Neutrophil (primary cell): ENCODE results near the gene EXOC2.

ENCODE experiments used
- H3K27ac ChIP-seq: fragments of 200-600 bp; sonication (generic); 2 replicates; pipeline ENCODE4 v1.5.1; 2016; ENCODE audit warnings: mild to moderate bottlenecking, moderate library complexity
- H3K27me3 ChIP-seq: fragments of 200-600 bp; sonication (generic); 2 replicates; pipeline ENCODE4 v1.6.0; 2016; ENCODE audit warnings: mild to moderate bottlenecking
- H3K36me3 ChIP-seq: fragments of 200-600 bp; sonication (generic); 2 replicates; pipeline ENCODE4 v1.5.1; 2017
- H3K4me1 ChIP-seq, 2 experiments: fragments of 200-600 bp in 1 of 2; sonication (generic) in 1 of 2; 1 replicate in 1 of 2; 2 replicates in 1 of 2; pipeline versions ENCODE4 v1.5.1 to v1.6.1; 2013 to 2016; ENCODE audit warnings: low read depth in 1 of 2, low read length in 1 of 2, mild to moderate bottlenecking in 1 of 2, moderate library complexity in 1 of 2; ENCODE audit not compliant: control insufficient read depth in 1 of 2, insufficient read depth in 1 of 2
- H3K4me3 ChIP-seq, 2 experiments: fragments of 200-600 bp in 1 of 2; sonication (generic) in 1 of 2; 1 replicate in 1 of 2; 2 replicates in 1 of 2; pipeline ENCODE4 v1.5.1; 2013 to 2016; ENCODE audit warnings: low read depth in 1 of 2, low read length in 1 of 2, mild to moderate bottlenecking in 1 of 2, moderate library complexity in 1 of 2
- H3K9me3 ChIP-seq: fragments of 200-600 bp; sonication (generic); 2 replicates; pipeline ENCODE4 v1.5.1; 2016
- TF ChIP-seq, protein P1 (sequence below): fragments of 200-600 bp; sonication (generic); IDR thresholded peaks from 2 replicates; pipeline ENCODE4 v1.5.1; 2016; ENCODE audit warnings: antibody characterized with exemption

Gene EXOC2

DNA sequence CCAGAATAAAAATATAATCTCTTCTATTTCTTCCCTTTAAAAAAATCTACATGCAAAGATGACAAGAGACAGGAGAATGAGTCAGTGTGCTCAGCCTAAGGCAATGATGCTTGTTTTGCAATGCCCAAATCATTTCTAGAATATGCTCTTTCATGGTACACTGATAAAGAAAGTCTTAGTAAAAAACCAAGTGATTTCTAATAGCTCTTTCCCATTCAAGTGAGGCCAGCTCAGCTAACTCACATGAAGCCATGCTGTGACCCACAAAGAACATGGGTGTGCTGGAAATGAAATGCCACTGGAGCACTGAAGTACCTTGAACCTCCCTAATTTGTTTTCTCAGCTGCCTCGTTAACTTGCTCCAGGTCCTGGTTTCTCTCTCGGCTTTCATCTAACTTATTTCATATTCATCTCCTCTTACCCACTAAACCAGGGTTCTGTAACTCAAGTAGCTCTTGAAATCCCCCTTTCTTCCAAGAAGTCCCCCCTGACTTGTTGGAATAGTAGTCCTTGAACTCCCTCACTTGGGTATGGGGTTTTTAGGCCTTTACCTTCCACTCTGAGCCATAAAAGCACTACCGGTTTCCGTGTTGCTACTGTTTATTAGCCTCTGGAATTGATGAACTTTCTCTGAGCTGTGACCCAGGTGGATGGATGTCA is 208.7 kb downstream of the EXOC2 start:
- TF ChIP-seq, protein P1, sequence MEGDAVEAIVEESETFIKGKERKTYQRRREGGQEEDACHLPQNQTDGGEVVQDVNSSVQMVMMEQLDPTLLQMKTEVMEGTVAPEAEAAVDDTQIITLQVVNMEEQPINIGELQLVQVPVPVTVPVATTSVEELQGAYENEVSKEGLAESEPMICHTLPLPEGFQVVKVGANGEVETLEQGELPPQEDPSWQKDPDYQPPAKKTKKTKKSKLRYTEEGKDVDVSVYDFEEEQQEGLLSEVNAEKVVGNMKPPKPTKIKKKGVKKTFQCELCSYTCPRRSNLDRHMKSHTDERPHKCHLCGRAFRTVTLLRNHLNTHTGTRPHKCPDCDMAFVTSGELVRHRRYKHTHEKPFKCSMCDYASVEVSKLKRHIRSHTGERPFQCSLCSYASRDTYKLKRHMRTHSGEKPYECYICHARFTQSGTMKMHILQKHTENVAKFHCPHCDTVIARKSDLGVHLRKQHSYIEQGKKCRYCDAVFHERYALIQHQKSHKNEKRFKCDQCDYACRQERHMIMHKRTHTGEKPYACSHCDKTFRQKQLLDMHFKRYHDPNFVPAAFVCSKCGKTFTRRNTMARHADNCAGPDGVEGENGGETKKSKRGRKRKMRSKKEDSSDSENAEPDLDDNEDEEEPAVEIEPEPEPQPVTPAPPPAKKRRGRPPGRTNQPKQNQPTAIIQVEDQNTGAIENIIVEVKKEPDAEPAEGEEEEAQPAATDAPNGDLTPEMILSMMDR = no peak
- H3K27ac ChIP-seq = no peak overlapping the region
- H3K4me3 ChIP-seq = no peak overlapping the region
- H3K4me1 ChIP-seq = no peaks in the 10 kb centered on the region
- no peaks in the 10 kb centered on the region for H3K27me3 ChIP-seq
- no peaks in the 10 kb centered on the region for H3K9me3 ChIP-seq
- H3K36me3 ChIP-seq = peaks cover 36% of the 10 kb centered on the region

DNA sequence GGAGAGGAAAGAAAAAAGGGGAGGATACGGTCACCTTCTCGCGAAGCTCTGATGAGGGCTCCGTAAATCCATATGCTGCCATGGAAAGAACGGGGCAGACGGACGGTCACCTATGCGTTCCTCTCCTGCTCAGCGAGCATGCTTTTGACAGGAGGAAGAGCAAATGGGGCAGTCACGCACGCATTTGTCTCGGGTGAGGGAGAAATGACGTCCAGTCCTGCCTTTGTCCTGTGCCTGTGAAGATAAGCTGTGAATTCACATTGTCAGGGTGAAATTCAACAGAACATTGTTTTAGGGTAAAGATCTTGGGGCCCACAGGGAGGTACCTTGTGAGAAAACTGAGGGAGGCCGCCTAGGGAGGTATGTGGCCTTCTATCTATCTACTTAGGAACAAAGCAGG is 217.6 kb downstream of the EXOC2 start:
- Histone ChIP-seq H3K9me3 (no peaks in the 10 kb centered on the region), H3K27ac (no peak overlapping the region), H3K4me1 (peaks cover 0 to 2% of the 10 kb centered on the region in 2 experiments), H3K4me3 (no peak overlapping the region), H3K27me3 (peaks cover 35% of the 10 kb centered on the region), H3K36me3 (no peaks in the 10 kb centered on the region)
- TF ChIP-seq, protein P1 = no peak

DNA sequence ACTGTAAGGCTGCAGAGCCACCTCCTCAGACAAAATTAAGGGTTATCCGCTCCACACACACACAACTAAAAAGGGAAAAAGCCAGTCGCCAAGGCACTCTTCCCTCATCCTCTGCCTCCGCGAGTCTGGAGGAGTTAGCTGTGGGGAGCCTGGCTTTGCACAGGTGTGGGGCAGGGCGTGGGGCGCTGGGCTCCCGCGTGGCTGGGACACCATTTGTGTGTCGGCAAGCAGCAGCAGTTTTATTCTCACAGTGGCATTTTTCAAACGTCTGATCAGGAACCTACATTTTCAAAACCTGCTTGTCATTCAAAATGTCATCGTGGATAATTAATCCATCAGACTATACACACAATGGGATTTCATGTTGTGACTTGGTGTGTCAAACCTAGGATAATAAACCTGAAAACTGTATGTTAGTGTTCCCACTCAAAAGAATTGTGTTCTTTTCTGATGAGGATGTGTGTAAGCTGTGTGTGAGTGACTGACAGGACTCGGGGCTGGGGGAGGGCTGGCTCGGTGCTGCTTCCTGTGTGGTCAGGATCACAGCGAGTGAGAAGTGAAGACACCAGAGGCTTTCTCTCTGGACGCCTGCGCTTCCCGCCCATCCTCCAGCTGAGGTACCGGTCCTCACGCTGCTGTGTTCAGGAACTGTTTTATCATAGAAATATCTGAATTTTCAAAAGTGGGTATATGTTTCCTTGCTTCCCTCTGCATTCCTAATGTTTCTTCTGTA is 218.3 kb downstream of the EXOC2 start:
- Histone ChIP-seq H3K27me3 (peaks cover 35% of the 10 kb centered on the region), H3K36me3 (no peaks in the 10 kb centered on the region), H3K4me3 (no peak overlapping the region), H3K27ac (no peak overlapping the region), H3K9me3 (no peaks in the 10 kb centered on the region), H3K4me1 (peaks cover 0 to 2% of the 10 kb centered on the region in 2 experiments)
- TF ChIP-seq, protein P1 = no peak

DNA sequence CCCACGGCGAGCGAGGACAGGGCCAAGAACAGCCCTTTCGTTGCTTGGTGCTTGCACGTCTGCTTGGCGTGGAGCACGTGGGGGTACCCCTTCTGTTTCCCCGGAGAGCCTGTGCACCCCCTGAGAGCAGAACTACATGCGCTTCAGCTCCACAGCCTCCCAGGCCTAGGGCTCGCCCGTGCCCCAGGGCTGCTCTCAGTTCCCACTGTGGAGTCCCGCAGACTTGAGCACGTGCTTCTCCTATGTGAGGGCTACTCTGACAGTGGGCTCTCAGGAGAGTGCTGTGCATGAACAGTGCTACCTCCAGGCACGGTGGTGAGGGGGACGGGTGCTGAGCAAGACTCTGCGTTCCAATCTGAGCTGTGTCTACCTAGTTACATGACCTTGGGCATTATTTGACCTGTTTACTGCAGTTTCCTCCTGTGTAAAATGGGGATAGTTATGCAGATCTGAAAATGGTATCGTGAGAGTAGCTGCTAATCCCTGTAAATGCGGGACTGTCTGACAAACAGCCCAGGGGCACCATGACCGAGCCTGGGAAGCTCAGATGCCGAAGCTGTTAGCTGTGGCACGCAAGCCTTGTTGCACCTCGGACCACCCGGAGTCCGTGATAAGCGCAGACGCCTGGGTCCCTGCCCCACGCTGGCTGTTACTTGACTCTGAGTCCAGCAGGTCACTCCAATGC is 219.0 kb downstream of the EXOC2 start:
- Histone ChIP-seq H3K27ac (no peak overlapping the region), H3K27me3 (peaks cover 35% of the 10 kb centered on the region), H3K9me3 (no peaks in the 10 kb centered on the region), H3K4me1 (peaks cover 0 to 2% of the 10 kb centered on the region in 2 experiments), H3K36me3 (no peaks in the 10 kb centered on the region), H3K4me3 (no peak overlapping the region)
- TF ChIP-seq, protein P1 = no peak

DNA sequence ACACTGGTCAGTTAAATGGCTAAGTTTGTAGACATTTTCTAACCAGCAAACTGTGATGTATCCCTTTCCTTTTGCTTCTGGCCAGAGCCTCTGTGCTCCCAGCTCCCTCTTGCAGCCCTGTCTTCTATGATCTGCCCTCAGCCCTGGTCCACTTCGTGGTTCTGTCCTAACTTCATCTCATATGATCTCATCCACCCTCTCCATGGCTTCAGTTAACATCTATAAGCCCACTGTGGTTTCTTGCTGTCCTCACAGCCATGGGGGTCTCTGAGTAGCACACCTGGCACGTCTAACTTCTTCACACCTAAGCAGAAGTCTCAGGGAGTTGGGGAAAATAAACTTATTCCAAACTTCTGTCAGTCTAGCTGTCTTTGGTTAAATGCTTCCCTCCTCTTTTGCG is 219.6 kb downstream of the EXOC2 start:
- no peak overlapping the region for H3K27ac ChIP-seq
- TF ChIP-seq, protein P1 = no peak
- peaks cover 0 to 2% of the 10 kb centered on the region in 2 experiments for H3K4me1 ChIP-seq
- H3K4me3 ChIP-seq = no peak overlapping the region
- no peaks in the 10 kb centered on the region for H3K9me3 ChIP-seq
- peaks cover 35% of the 10 kb centered on the region for H3K27me3 ChIP-seq
- no peaks in the 10 kb centered on the region for H3K36me3 ChIP-seq
